ENCODE data around the gene PPP1R11.

- TF ChIP-seq CTCF (IDR thresholded peaks at IDR 0.05) (no peak), EZH2phosphoT487 (IDR thresholded peaks at IDR 0.05) (no peak)
These were observed 46.4 kb upstream of the PPP1R11 start for GRCh38 chr6:30020626-30021025.

All from neural progenitor cell (in vitro differentiated cells).